MM.1S (cell line): ENCODE results near the gene CHID1.

Experiments used
- EZH2 ChIP-seq: fragments of 300-600 bp; sonication (generic); optimal IDR thresholded peaks from 2 replicates; pipeline ENCODE3; 2017; ENCODE audit warnings: low read depth, mild to moderate bottlenecking, antibody characterized with exemption, low read length, mixed read lengths
- EZH2phosphoT487 ChIP-seq: fragments of 300-600 bp; sonication (generic); IDR thresholded peaks from 2 replicates; pipeline ENCODE4 v1.6.1; 2018; ENCODE audit warnings: antibody characterized with exemption, low read length
- TF ChIP-seq, protein P1 (sequence below): fragments of 300-600 bp; sonication (generic); IDR thresholded peaks from 2 replicates; pipeline ENCODE4 v1.5.1; 2016; ENCODE audit warnings: antibody characterized with exemption, low read length, mixed read lengths

DNA sequence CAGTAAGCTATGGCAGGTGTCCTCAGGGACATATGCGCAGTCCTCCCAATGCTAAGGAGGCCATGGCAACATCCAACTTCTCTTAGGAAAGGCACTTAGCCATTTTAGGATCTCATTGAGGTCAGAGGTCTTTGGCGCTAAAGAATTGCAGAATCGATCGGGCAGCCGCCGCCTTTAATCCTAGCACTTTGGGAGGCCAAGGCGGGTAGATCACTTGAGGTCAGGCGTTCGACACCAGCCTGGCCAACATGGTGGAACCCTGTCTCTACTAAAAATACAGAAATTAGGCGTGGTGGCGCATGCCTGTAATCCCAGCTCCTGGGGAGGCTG is 1.2 kb upstream of the CHID1 start:
- TF ChIP-seq, protein P1, sequence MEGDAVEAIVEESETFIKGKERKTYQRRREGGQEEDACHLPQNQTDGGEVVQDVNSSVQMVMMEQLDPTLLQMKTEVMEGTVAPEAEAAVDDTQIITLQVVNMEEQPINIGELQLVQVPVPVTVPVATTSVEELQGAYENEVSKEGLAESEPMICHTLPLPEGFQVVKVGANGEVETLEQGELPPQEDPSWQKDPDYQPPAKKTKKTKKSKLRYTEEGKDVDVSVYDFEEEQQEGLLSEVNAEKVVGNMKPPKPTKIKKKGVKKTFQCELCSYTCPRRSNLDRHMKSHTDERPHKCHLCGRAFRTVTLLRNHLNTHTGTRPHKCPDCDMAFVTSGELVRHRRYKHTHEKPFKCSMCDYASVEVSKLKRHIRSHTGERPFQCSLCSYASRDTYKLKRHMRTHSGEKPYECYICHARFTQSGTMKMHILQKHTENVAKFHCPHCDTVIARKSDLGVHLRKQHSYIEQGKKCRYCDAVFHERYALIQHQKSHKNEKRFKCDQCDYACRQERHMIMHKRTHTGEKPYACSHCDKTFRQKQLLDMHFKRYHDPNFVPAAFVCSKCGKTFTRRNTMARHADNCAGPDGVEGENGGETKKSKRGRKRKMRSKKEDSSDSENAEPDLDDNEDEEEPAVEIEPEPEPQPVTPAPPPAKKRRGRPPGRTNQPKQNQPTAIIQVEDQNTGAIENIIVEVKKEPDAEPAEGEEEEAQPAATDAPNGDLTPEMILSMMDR: no peak
- TF ChIP-seq EZH2: no peak
- TF ChIP-seq EZH2phosphoT487: no peak
